GM19455 (cell line): ENCODE measurements around the gene QPCTL.

Experiments used
- ATAC-seq: cut with Tn5 transposase; IDR thresholded peaks from one replicate; pipeline ENCODE4 v1.9.1; 2021; ENCODE audit not compliant: unreplicated experiment

Gene QPCTL

GRCh38 chr19:45692187-45693105 lies at the start of gene QPCTL:
Gene QPCTL, plus strand, starts transcription at chr19:45692666. Its CDS starts 38 bp downstream, at chr19:45692704.
- ATAC-seq = peak; percentile 82

- ATAC-seq = no peak
Measured at GRCh38 chr19:45643024-45643926, 49.2 kb upstream of the QPCTL start.

- no peak for ATAC-seq
Measured at GRCh38 chr19:45643927-45644771, 48.3 kb upstream of the QPCTL start.

GRCh38 chr19:45645068-45645630 lies 47.3 kb upstream of the QPCTL start:
- ATAC-seq = no peak

GRCh38 chr19:45645631-45646344 lies 46.7 kb upstream of the QPCTL start:
- ATAC-seq = peak; percentile 44

GRCh38 chr19:45646345-45646698 lies 46.1 kb upstream of the QPCTL start:
- no peak for ATAC-seq

- ATAC-seq = no peak
Measured at GRCh38 chr19:45650722-45651121, 41.7 kb upstream of the QPCTL start.

- ATAC-seq = no peak
Measured at GRCh38 chr19:45653634-45654033, 38.8 kb upstream of the QPCTL start.

- ATAC-seq = no peak
Measured at GRCh38 chr19:45655073-45655472, 37.4 kb upstream of the QPCTL start.

GRCh38 chr19:45657520-45658167 lies 34.8 kb upstream of the QPCTL start:
- ATAC-seq = no peak

- no peak for ATAC-seq
Measured at GRCh38 chr19:45659096-45659729, 33.3 kb upstream of the QPCTL start.

- no peak for ATAC-seq
Measured at GRCh38 chr19:45660636-45661035, 31.8 kb upstream of the QPCTL start.

GRCh38 chr19:45663800-45664199 lies 28.7 kb upstream of the QPCTL start:
- ATAC-seq = no peak

GRCh38 chr19:45664575-45664974 lies 27.9 kb upstream of the QPCTL start:
- no peak for ATAC-seq

GRCh38 chr19:45667620-45668341 lies 24.7 kb upstream of the QPCTL start, which contains the start of gene GIPR:
Gene GIPR, plus strand, starts transcription at chr19:45668221. Its CDS starts 1,300 bp downstream, at chr19:45669521.
- ATAC-seq = no peak

GRCh38 chr19:45668342-45668871 lies 24.1 kb upstream of the QPCTL start:
- ATAC-seq = no peak

GRCh38 chr19:45670670-45671453 lies 21.6 kb upstream of the QPCTL start:
- ATAC-seq = peak; percentile 42
